NCI-H2196 treated with DMSO at 0.1 percent for 48 hours (cell line): Measurements from ENCODE around the gene OR2H2.
A peak's percentile ranks its signal among the peaks of the same experiment; 100 is the strongest.

Source experiments
- DNase-seq: peaks from one replicate; lab custom pipeline; 2025; ENCODE audit not compliant: unreplicated experiment; lab: John Stamatoyannopoulos, UW

OR2H2 gene

GRCh38 chr6:29628419-29629281 is 43.7 kb downstream of the OR2H2 start:
- peak; percentile 66 for DNase-seq

DNA sequence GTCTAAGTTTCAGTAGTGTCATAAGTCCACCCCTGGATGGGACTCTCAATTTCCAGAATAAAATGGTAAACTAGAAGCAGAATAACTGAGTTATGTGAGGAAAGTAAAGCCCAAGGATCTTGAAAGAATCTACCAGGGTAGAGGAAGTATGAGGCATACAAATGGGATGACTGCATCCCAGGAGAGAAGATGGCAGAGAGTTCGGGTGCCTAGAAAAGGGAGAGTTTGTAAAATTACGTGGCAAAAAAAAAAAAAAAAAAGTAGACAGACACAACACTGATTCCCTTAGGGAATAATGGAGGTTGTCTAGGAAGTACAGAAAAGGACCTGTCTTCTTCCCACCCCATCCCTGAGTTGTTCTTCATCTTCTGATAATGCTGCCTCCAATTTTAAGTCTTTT is 44.6 kb downstream of the OR2H2 start:
- DNase-seq = no peak

GRCh38 chr6:29630315-29630714 is 45.4 kb downstream of the OR2H2 start:
- DNase-seq = no peak

GRCh38 chr6:29631209-29631810 is 46.4 kb downstream of the OR2H2 start:
- DNase-seq = no peak

- DNase-seq = no peak
These were observed 47.2 kb downstream of the OR2H2 start for GRCh38 chr6:29631860-29632731.

DNA sequence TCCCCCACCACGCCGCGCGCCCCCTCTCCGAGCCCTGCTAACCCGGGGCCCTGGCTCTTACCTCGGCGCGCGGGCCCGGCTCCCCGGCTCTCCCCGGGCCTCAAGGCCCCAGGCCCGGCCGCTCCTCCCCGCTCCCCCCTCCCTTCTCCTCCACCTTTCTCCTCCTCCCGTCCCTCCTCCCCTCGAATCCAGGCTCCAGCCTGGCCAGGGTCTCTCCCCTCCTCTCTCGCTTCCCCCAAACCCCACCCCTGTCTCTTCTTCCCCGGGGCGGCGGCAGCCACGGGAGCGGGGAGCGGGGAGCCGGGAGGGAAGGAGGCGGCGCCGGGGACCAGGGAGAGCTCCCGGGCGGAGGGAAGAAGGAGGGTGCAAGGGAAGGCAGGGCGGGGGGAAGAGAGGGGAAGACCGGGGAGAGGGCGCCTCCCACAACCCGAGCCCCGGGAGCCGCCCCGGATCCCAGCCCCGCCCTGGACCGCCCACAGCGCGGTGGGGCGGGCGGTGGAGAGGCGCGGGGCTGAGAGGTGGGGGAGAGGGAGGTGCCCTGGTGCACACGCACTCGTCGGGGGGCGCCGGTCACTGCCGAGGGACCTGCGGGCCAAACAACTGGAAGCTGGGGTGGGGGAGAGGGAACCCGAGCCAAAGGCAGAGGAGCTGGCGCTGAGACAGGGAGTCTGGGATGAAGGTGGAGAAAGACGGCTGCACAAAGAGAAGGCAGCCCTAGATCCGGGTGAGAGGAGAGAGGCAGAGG is 48.0 kb downstream of the OR2H2 start, which contains the start of gene GABBR1:
GABBR1 (minus strand) TSS at position 395 of the 745 bp plus-strand sequence. CDS start 798 bp downstream, outside the sequence.
- DNase-seq = peak; percentile 81

DNA sequence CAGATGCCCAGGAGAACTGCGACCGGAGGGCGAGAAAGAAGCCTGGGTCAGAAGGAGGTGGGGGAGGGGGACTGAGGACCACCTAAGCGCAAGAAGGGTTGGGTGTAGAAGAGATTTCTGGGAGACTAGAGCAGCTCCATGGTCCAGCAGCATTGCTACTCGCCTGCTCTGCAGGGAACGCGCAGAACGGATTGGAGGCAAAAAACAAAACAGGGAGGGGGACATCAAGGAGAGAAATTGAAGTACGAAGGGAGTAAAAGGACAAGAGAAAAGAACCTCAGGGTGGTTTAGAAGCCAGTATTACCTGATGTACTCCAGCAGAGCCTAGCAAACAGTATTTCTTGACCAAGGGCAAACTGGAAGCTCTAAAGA is 48.6 kb downstream of the OR2H2 start:
- no peak for DNase-seq

DNA sequence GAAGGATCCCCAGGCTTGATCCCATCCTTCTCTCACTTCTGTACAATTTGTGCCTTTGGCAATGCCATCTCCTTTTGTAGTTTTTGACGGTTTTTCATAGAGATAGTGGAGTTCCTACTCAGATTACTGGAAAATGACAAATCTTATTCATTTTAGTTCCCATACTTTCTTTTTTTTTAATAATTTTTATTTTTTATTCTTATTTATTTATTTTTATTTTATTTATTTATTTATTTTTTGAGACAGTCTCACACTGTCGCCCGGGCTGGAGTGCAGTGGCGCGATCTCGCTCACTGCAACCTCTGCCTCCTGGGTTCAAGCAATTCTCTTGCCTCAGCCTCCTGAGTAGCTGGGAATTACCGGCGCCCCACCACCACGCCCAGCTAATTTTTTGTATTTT is 52.3 kb downstream of the OR2H2 start:
- DNase-seq = no peak
